Measurements from ENCODE around the gene PARP11. TPM values are rescaled to one million over a fixed set of nuclear protein-coding genes. Genes with fewer than 3 reads are reported as not detected.

The PARP11 gene
- total RNA-seq, 2 experiments from 2014 or later = 49.1 to 53.6 TPM

DNA sequence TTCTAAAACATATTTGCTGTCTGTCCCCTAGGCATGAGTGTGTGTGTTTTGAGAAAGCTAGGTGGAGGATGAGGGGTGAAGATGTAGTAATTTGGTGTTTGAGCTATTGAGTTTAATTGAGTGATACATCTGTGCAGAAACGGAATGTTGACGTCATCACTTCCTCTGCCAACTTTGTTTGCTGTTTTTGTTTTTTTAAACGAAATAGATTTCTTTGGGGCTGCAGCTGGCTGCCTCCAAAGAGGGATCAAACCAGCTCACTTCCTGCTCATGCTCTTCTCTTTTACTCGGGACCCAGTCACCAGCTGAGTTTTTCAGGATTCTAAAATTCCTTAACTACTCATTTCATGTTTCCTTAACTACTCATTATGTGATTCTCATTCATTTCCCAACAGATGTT lies 100.8 kb downstream of the PARP11 start:
- Mint-ChIP-seq H3K9me3 (no peaks in the 10 kb centered on the region), H3K4me1 (peaks cover 12% of the 10 kb centered on the region), H3K4me3 (no peak overlapping the region), H3K27ac (no peak overlapping the region), H3K27me3 (no peaks in the 10 kb centered on the region), H3K36me3 (ENCODE audit: low read depth) (no peaks in the 10 kb centered on the region)
- no peak for DNase-seq
- ChIA-PET POLR2A (no interaction called here), CTCF (interaction anchor here (1.3 kb wide), 1 partner anchor 118 kb away, joined by 3 read pairs; no protein-coding TSS in a partner anchor)

DNA sequence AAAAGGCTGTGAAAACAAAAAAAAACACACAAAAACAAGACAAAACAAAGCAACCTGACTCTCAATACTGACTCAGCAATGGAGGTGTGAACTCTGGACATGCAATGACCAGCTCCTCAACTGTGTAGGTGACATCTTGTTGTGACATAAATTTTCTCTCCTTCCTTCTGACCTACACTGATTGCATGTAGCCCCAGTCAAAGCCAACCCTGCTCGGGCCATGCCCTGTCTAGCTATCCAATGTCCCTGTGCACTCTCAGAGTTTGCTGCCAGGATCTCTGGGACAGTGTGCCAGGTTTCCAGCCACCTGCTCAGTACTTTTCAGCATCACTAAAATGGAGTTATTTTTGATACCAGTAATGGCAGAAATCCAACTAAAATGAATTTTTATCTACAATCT lies 101.3 kb downstream of the PARP11 start:
- CTCF ChIA-PET = interaction anchor here (0.6 to 1.3 kb wide), 2 partner anchors 11 to 117 kb away, joined by 3 read pairs; no protein-coding TSS in a partner anchor
- no peak overlapping the region for H3K27ac Mint-ChIP-seq
- POLR2A ChIA-PET = no interaction called here
- H3K4me3 Mint-ChIP-seq = no peak overlapping the region
- H3K36me3 Mint-ChIP-seq (ENCODE audit: low read depth) = no peaks in the 10 kb centered on the region
- no peak for DNase-seq
- H3K9me3 Mint-ChIP-seq = no peaks in the 10 kb centered on the region
- peaks cover 12% of the 10 kb centered on the region for H3K4me1 Mint-ChIP-seq
- H3K27me3 Mint-ChIP-seq = no peaks in the 10 kb centered on the region

DNA sequence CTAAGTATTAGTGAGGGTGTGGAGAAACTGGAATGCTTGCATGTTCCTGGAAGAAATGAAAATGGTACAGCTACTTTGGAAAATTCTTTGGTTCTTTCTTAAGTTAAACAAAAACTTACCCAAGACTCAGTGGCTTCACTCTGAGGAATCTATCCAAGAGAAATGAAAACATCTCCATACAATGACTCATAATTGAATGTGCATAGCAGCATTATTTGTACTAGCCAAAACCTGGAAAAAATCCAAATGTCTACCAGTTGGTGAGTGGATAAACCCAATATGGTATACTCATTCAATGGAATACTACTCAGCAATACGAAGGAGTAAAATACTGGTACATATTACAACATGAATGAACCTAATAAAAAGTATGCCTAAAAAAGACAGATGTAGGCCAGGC lies 102.3 kb downstream of the PARP11 start:
- Mint-ChIP-seq H3K4me1 (peaks cover 12% of the 10 kb centered on the region), H3K9me3 (no peaks in the 10 kb centered on the region), H3K27me3 (no peaks in the 10 kb centered on the region), H3K27ac (no peak overlapping the region), H3K36me3 (ENCODE audit: low read depth) (no peaks in the 10 kb centered on the region), H3K4me3 (no peak overlapping the region)
- ChIA-PET CTCF (interaction anchor here (2.1 kb wide), 1 partner anchor 18 kb away, joined by 4 read pairs; the partner anchor contains the start of gene CRACR2A), POLR2A (no interaction called here)
- DNase-seq = no peak

DNA sequence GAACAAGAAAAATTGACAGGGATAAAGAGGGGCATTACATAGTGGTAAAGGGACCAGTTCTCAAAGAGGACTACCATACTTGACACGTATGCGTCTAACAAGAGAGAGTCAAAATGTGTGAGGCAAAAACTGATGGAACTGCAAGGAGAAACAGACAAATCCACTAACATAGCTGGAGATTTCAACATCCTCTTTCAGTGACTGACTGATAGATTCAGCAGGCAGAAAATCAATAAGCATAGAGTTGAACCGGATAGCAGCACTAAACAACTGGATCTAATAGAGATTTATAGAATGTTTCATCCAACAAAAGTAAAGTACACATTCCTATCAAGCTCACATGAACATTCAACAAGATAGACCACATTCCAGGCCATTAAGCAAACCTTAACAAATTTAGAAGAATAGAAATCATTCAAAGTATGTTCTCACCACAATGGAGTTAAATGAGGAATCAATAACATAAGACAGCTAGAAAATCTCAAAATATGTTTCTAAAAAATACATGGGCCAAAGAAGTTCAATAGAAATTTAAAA lies 104.2 kb downstream of the PARP11 start:
- no peak overlapping the region for H3K27ac Mint-ChIP-seq
- POLR2A ChIA-PET = no interaction called here
- H3K27me3 Mint-ChIP-seq = no peaks in the 10 kb centered on the region
- H3K4me3 Mint-ChIP-seq = no peak overlapping the region
- no peaks in the 10 kb centered on the region for H3K9me3 Mint-ChIP-seq
- CTCF ChIA-PET = no interaction called here
- no peak for DNase-seq
- peaks cover 12% of the 10 kb centered on the region for H3K4me1 Mint-ChIP-seq
- no peaks in the 10 kb centered on the region for H3K36me3 Mint-ChIP-seq (ENCODE audit: low read depth)

DNA sequence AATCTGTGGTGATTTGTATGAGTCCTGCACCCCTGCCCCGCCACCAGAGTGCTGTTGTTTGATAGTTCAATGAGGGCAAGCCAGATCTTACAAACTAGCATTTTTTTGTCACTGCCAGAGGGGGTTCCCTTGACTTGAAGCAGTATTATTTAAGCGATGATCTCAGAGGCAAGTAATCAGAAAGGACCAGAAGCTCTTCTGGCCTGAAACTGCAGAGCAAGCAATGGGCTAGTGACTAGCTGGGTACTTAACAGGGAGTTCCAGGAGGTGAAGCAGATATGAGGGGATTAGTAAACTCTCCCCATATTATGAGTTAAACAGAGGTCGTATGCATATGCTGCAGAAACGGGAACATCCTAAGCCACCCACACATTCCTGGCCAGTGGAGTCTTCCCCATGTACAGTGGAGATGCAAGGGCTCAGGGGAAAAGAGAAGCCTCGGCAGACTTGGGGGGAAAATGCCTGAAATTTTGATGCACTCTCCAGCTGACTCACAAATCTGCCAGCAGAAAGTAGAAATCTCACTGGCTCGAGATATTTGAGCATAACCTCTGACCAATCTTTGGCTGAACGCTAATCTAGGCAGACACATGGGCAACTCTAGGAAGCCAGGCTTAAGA lies 112.0 kb downstream of the PARP11 start:
- Mint-ChIP-seq H3K4me1 (peaks cover 15% of the 10 kb centered on the region), H3K4me3 (no peak overlapping the region), H3K27ac (no peak overlapping the region), H3K27me3 (no peaks in the 10 kb centered on the region), H3K9me3 (peaks cover 5% of the 10 kb centered on the region), H3K36me3 (ENCODE audit: low read depth) (peaks cover 18% of the 10 kb centered on the region)
- CTCF ChIA-PET = no interaction called here
- DNase-seq = no peak
- POLR2A ChIA-PET = no interaction called here

DNA sequence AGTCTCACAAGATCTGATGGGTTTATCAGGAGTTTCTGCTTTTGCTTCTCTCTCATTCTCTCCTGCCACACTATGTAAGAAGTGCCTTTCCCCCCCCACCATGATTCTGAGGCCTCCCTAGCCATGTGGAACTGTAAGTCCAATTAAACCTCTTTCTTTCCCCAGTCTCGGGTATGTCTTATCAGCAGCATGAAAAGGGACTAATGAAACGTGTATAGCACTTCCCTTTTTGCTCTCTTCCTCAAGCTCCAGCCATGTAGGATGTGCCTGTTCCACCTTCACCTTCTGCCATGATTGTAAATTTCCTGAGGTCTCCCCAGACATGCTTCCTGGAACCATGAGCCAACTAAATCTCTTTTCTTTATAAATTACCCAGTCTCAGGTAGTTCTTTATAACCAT lies 113.3 kb downstream of the PARP11 start:
- Mint-ChIP-seq H3K27me3 (no peaks in the 10 kb centered on the region), H3K36me3 (ENCODE audit: low read depth) (peaks cover 18% of the 10 kb centered on the region), H3K4me1 (peaks cover 18% of the 10 kb centered on the region), H3K27ac (no peak overlapping the region), H3K4me3 (no peak overlapping the region), H3K9me3 (peaks cover 5% of the 10 kb centered on the region)
- ChIA-PET POLR2A (no interaction called here), CTCF (no interaction called here)
- DNase-seq = no peak

Other genes with a start within 250 kb of the PARP11 start
- 10 to 100 TPM; 33.3 to 39.5 TPM for gene CRACR2A, start 120.3 kb downstream of the PARP11 start, total RNA-seq